GM19099 (cell line): Measurements from ENCODE around the gene MARS1.

Experiments
- POLR2A ChIP-seq: IDR thresholded peaks from 3 replicates; pipeline ENCODE4 v1.6.1; 2011; ENCODE audit warnings: low read depth; ENCODE audit not compliant: insufficient read length; ENCODE audit errors: extremely low read depth

The MARS1 gene

GRCh38 chr12:57476162-57476992 is 11.5 kb upstream of the MARS1 start:
- TF ChIP-seq POLR2A = peak; percentile 47

GRCh38 chr12:57476993-57477709 is 10.7 kb upstream of the MARS1 start:
- TF ChIP-seq POLR2A = no peak

GRCh38 chr12:57477710-57478681 is 9.9 kb upstream of the MARS1 start:
- peak; percentile 52 for TF ChIP-seq POLR2A

GRCh38 chr12:57479043-57479375 is 8.9 kb upstream of the MARS1 start:
- no peak for TF ChIP-seq POLR2A

- peak; percentile 30 for TF ChIP-seq POLR2A
Measured at GRCh38 chr12:57479376-57480115, 8.3 kb upstream of the MARS1 start, which contains the start of gene ARHGAP9. ARHGAP9 (minus strand) TSS chr12:57479866; CDS start chr12:57479406, 460 bp downstream.

- no peak for TF ChIP-seq POLR2A
Measured at GRCh38 chr12:57481671-57482070, 6.2 kb upstream of the MARS1 start.

- TF ChIP-seq POLR2A = no peak
Measured at GRCh38 chr12:57483466-57483865, 4.4 kb upstream of the MARS1 start.

- no peak for TF ChIP-seq POLR2A
Measured at GRCh38 chr12:57485695-57486094, 2.2 kb upstream of the MARS1 start.

GRCh38 chr12:57487055-57487596 is 742 bp upstream of the MARS1 start:
- no peak for TF ChIP-seq POLR2A

GRCh38 chr12:57488402-57489156 is 711 bp downstream of the MARS1 start:
- TF ChIP-seq POLR2A = no peak

- TF ChIP-seq POLR2A = no peak
Measured at GRCh38 chr12:57489157-57489641, 1.3 kb downstream of the MARS1 start.

- no peak for TF ChIP-seq POLR2A
Measured at GRCh38 chr12:57490126-57490525, 2.3 kb downstream of the MARS1 start.
